Astrocyte of the spinal cord (primary cell): ENCODE data around the gene PAGE1.
"Not testable (repeated sequence)": the region's sequence is repeated elsewhere in the genome, so short reads cannot be mapped to it uniquely, and the experiment has no call there.

ENCODE experiments used
- DNase-seq: peaks from one replicate; pipeline ENCODE4 v3.0.0; 2011; ENCODE audit warnings: low read depth, low spot score
- H3K4me3 ChIP-seq: 2 replicates; pipeline ENCODE4 v1.5.1; 2011; ENCODE audit warnings: low read depth, mild to moderate bottlenecking, low read length, moderate library complexity
- in situ Hi-C: cut with HindIII; loops from 2 replicates; pipeline ENCODE4 v1.10.0; 2017; ENCODE audit warnings: low sequenced_read_pairs
- TF ChIP-seq, protein P1 (sequence below): IDR thresholded peaks from 2 replicates; pipeline ENCODE4 v1.5.1; 2012; ENCODE audit warnings: low read depth, mild to moderate bottlenecking, low read length, inconsistent platforms

The PAGE1 gene, protein sequence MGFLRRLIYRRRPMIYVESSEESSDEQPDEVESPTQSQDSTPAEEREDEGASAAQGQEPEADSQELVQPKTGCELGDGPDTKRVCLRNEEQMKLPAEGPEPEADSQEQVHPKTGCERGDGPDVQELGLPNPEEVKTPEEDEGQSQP

DNA sequence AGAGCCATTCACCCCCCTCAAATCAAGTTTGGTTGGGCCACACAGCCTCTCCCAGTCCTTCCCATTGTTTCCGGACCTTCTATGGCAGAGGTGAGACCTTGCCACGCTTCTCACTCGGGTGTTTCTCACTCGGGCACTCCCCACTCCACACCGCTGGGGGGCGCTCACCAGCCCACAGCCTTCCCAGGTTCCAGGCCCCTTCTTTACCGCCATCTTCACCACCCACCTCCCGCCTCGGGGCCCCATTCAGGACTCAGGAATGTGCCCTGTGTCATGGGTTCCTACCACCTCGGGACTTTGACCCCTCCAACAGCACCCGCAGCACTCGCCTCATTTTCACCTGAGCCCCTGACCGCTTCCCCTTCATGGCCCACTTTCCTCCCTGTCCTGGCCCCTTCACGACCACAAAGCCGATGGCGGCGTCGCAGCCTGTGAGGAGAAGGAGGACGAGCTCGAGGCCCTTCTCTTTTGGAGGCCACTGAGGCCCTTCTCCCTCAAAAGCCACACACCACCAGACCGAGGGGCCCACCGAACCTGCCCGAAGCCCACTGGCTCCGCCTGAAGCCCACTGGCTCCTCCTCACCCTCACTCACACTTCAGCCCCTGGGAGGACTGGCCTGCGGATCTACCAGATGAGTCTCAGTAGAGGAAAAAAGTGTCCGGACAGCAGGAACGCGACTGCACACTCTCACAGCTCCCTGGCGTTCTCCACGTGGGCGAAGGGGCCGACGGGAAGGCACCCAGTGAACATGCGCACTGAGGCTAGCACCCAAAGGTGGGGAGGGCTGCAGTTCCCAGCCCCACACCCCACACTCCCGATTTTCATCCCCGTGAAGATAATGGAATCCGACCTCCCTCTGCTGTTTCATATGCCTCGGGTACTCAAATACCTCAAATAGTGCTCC lies at the start of gene PAGE1:
PAGE1 (minus strand) TSS at position 709 of the 905 bp plus-strand sequence. CDS start 1,214 bp downstream, outside the sequence.
- H3K4me3 ChIP-seq, result no peak within 1 kb of the TSS
- DNase-seq, result no peak
- TF ChIP-seq, protein P1, sequence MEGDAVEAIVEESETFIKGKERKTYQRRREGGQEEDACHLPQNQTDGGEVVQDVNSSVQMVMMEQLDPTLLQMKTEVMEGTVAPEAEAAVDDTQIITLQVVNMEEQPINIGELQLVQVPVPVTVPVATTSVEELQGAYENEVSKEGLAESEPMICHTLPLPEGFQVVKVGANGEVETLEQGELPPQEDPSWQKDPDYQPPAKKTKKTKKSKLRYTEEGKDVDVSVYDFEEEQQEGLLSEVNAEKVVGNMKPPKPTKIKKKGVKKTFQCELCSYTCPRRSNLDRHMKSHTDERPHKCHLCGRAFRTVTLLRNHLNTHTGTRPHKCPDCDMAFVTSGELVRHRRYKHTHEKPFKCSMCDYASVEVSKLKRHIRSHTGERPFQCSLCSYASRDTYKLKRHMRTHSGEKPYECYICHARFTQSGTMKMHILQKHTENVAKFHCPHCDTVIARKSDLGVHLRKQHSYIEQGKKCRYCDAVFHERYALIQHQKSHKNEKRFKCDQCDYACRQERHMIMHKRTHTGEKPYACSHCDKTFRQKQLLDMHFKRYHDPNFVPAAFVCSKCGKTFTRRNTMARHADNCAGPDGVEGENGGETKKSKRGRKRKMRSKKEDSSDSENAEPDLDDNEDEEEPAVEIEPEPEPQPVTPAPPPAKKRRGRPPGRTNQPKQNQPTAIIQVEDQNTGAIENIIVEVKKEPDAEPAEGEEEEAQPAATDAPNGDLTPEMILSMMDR, result no peak
- in situ Hi-C loops, result no loop called here

DNA sequence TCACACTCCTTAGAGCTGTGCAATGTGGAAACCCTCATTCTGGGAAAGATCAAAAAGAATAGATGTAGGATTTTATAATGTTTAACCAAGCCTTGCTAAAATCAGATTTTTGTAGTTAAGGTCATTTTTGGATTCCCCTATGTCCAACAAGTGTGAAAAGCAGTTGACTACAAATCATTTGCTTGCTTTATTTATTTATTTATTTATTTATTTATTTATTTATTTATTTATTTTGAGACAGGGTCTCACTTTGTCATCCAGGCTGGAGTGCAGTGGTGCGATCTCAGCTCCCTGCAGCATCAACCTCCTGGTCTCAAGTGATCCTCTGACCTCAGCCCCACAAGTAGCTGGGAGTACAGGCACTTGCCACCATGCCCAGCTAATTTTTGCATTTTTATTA lies 45.7 kb upstream of the PAGE1 start:
- in situ Hi-C loops, DNase-seq, H3K4me3 ChIP-seq: not testable (repeated sequence)

DNA sequence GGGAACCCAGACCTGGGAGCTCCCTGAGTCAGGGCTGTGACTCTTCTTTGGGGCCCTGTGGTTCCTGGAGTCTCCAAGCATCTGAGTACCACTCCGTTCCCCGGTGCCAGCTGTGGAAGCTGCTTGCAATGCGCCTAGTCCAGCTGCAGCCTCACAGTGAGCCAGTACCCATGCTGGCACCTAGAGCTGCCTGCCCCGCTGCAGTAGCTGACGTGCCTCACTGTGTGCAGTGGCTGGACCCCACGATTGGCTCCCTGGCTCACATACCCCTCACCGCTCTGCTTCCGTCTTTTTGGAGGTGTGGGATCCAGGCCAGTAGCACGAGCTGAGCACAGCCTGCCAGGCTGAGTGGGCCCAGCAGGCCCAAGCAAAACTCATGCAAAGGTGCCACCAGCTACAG lies 32.1 kb upstream of the PAGE1 start:
- no peak for DNase-seq
- H3K4me3 ChIP-seq, result no peak overlapping the region
- TF ChIP-seq, protein P1, result no peak
- in situ Hi-C loops, result no loop called here

DNA sequence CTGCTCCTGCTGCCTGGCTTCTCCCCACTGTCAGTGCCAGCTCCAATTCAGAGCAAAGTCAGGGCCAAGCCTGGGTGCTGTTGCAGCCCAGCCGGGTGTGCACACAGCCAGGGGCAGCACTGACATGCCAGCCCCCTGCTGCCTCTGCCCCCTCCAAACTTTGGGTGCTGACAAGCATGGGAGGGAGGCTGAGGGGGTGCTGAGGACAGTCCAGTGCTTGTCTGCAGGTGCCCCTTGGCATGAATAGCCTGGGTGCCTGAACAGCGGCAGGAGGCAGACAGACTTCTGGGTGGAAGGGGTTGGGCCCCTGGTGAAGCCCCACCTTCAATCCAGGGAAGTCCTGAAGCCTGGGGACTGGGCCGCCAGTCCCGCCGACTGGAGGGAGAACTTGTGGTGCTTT lies 31.2 kb upstream of the PAGE1 start:
- DNase-seq, result no peak
- no peak overlapping the region for H3K4me3 ChIP-seq
- TF ChIP-seq, protein P1, result no peak
- in situ Hi-C loops, result no loop called here

DNA sequence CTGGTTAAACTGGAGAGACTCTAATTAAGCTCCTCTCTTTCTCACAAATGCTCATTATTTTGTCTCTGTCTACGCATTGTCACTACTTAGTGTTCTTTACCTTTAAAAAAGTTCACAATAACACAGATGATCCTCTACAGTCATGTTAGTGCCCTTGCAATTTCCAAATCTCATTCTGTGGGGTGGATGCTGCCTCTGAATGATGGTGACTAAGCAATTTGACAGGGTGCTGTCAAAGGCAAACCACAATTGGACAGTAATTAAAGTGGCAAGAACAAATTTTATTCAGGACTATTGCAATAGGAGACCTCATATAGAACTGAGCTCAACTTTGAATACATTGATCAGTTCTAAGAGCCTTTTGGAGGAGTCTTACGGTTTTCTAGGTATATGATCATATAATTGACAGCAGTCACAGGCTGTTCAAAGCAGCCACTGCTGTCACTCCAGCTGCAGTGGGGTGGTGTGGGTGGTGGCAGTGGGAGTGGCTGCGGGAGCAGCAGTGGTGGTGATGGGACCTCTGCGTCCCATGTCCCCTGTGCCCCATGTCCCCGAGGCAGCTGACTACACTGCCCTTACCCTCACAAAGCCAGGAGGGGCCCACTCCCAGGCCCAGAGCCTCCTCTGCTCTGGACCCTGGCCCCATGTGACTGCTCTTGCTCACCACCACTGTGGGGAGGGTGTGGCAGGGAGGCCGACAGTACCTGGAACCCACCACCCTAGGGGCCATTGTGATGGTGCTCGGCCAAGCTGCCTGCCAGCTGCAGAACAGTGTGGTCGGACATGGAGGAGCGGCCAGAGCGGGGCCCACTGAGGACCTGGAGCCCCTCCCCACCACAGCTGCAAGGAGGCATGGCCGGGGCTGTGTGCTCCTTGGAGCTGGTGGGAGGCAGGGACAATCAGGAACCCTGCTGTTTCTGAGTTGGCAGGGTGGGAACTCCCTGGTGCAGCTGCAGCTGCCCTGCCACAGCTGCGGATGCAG lies 30.4 kb upstream of the PAGE1 start:
- no peak overlapping the region for H3K4me3 ChIP-seq
- in situ Hi-C loops, result no loop called here
- TF ChIP-seq, protein P1, result no peak
- DNase-seq, result no peak

DNA sequence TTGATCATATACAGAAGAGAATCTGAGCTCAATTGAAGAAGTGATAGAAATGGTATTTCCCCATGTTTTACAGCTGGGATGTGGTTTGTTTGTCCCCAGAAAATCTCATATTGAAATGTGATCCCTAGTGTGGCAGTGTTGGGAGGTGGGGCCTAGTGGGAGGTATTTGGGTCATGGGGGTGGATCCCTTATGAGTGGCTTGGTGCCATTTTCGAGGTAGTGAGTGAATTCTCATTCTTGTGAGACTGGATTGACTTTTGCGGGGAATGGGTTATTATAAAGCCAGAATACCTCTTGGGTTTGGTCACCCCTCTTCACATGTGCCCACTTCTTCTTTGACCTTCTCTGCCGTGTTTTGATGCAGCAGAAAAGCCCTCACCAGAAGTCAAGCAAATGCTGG lies 29.6 kb upstream of the PAGE1 start:
- no peak for DNase-seq
- no peak overlapping the region for H3K4me3 ChIP-seq
- TF ChIP-seq, protein P1, result no peak
- in situ Hi-C loops, result no loop called here

DNA sequence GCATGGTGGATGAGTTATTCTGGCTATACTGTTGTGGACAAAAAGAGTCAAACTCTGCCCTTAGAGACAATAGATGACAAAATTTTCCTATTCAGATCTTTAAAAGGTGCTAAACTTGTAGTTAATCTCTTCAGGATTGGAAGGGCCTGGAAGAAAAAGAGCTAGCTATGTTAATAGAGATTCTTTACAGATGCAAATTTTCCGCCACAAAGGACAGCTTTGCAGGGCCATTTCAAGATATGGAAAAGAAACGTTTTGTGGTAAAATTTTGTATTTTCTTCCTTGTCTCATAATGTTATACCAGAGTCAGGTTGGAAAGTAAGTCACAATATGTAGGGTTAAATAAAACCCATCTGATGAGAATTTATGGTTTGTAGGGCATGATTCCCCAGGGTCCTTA lies 24.3 kb upstream of the PAGE1 start:
- DNase-seq, in situ Hi-C loops, H3K4me3 ChIP-seq: not testable (repeated sequence)
